ENCODE results near the gene KLHDC4.

DNA sequence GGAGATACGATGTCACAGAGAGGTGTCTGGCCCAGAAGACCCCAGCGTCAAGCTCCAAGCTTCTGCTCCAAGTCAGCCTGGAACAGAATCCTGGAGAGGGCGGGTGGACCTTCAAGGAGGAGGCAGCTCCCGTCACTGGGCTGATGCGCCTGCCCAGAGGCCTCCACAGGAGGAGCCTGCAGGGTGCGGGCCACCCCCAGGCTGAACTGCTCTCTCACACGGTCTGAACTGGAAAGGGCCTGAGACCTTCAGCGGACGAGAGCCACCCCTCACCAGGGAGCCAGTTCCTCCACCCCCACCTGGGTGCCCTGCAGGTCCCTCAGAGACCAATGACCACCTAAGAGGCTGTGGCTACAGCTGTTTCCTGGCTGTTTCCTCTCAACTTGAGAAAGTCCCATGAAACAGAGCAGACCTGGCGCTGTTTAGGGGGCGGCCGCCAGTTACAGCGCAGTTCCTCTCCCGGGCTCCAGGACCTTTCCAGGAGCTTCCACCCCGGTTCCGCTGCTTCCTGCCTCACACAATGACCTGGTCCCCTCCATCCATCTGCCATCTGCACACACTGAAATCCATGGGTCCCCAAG is 36.0 kb upstream of the KLHDC4 start:
- TF ChIP-seq EZH2phosphoT487 (IDR thresholded peaks at IDR 0.05; ENCODE audit: low read length), result no peak
- TF ChIP-seq, protein P1, sequence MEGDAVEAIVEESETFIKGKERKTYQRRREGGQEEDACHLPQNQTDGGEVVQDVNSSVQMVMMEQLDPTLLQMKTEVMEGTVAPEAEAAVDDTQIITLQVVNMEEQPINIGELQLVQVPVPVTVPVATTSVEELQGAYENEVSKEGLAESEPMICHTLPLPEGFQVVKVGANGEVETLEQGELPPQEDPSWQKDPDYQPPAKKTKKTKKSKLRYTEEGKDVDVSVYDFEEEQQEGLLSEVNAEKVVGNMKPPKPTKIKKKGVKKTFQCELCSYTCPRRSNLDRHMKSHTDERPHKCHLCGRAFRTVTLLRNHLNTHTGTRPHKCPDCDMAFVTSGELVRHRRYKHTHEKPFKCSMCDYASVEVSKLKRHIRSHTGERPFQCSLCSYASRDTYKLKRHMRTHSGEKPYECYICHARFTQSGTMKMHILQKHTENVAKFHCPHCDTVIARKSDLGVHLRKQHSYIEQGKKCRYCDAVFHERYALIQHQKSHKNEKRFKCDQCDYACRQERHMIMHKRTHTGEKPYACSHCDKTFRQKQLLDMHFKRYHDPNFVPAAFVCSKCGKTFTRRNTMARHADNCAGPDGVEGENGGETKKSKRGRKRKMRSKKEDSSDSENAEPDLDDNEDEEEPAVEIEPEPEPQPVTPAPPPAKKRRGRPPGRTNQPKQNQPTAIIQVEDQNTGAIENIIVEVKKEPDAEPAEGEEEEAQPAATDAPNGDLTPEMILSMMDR (IDR thresholded peaks at IDR 0.05; ENCODE audit: low read length), result no peak
- no peak for TF ChIP-seq EZH2 (optimal IDR thresholded peaks at IDR 0.05; ENCODE audit: low read depth, low read length)

All from MM.1S (cell line).